LNCAP (cell line): Measurements from ENCODE around the gene HES2.

ENCODE experiments used
- TF ChIP-seq, protein P1 (sequence below): fragments of 450-650 bp; IDR thresholded peaks from 2 replicates; pipeline ENCODE4 v1.5.1; 2017; ENCODE audit warnings: mild to moderate bottlenecking

HES2 gene

DNA sequence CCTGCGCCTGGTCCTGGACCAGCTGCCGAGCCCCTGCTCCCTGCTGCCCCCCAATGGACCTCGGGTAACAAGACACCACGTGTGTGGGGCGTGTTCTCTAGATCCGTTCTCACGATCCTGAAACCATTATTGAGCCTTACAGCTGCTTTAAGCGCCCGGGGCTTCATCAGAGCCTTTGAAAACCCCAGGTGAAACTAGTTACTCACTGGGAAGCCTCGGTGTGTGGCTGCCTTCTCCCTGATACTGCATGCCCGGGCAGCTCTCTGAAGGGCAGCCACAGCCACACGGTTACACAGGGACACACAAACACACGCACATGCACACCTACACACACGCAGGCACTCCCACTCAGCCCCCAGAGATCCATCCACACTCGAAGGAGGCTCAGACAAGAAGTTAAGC lies 5.3 kb downstream of the HES2 start:
- TF ChIP-seq, protein P1, sequence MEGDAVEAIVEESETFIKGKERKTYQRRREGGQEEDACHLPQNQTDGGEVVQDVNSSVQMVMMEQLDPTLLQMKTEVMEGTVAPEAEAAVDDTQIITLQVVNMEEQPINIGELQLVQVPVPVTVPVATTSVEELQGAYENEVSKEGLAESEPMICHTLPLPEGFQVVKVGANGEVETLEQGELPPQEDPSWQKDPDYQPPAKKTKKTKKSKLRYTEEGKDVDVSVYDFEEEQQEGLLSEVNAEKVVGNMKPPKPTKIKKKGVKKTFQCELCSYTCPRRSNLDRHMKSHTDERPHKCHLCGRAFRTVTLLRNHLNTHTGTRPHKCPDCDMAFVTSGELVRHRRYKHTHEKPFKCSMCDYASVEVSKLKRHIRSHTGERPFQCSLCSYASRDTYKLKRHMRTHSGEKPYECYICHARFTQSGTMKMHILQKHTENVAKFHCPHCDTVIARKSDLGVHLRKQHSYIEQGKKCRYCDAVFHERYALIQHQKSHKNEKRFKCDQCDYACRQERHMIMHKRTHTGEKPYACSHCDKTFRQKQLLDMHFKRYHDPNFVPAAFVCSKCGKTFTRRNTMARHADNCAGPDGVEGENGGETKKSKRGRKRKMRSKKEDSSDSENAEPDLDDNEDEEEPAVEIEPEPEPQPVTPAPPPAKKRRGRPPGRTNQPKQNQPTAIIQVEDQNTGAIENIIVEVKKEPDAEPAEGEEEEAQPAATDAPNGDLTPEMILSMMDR = 0 out of 2 replicates have a peak, but pooled peaks have one; percentile 31

DNA sequence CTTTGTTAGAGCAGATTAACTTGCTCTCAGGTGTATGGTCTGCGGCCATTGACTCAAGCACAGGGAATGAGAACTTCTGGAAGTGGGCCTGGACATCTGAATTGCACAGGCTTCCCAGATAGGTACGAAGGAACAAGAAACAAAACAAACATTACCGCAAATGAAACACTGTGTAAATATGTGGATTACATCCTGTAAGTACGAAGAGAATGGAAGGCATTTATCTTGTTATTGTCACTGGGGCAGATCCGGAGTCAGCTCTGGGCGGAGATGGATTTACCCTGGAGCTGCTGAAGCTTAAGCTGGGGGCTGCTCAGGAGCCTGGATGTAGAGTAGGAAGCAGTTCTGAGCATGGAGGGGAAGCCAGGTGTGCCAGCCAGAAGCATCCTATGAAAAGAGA lies 6.8 kb downstream of the HES2 start:
- TF ChIP-seq, protein P1 = no peak

DNA sequence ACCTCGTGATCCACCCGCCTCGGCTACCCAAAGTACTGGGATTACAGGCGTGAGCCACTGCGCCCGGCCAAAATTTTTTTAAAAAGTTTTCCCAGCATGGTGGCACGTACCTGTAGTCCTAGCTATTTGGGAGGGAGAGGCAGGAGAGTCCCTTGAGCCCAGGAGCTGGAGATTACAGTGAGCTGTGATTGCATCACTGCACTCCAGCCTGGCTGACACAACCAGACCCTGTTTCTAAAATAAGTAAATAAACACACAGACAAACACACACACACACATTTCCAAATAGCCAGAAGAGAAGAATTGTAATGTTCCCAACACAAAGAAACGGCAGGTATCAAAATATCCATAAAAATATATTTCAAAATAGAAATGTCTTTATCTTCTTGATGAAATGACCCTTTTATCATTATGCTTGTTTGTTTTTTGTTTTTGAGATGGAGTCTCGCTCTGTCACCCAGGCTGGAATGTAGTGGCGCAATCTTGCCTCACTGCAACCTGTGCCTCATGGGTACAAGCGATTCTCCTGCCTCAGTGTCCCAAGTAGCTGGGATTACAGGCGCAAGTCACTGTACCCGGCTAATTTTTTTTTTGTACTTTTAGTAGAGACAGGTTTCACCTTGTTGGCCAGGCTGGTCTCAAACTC lies 9.3 kb downstream of the HES2 start:
- TF ChIP-seq, protein P1 = no peak

DNA sequence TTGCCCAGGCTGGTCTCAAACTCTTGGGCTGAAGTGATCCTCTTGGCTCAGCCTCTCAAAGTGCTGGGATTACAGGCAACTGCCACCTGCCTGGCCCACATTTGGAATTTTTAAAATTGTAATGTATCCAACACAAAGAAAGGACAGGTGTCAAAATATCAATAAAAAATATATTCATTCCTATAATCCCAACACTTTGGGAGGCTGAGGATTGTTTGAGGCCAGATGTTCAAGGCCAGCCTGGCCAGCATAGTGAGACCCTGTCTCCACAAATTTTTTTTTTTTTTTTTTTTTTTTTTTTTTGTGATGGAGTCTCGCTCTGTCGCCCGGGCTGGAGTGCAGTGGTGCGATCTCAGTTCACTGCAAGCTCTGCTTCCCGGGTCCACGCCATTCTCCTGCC lies 10.0 kb downstream of the HES2 start:
- TF ChIP-seq, protein P1 = no peak

DNA sequence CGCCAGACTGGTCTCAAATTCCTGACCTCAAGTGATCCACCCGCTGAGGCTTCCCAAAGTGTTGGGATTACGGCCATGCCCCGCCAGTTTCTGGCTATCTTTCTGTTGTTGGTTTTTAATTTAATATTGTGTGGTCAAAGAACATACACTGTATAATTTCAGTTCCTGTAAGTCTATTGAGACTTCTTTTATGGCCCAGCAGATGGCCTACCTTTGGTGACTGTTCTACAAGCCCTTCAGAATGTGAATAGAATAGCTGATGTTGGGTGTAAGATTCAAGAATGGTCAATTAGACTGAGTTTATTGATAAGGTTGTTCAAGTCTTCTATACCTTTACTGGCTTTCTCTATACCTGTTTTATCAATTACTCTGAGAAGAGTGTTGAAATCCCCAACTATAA lies 10.7 kb downstream of the HES2 start:
- TF ChIP-seq, protein P1 = no peak

DNA sequence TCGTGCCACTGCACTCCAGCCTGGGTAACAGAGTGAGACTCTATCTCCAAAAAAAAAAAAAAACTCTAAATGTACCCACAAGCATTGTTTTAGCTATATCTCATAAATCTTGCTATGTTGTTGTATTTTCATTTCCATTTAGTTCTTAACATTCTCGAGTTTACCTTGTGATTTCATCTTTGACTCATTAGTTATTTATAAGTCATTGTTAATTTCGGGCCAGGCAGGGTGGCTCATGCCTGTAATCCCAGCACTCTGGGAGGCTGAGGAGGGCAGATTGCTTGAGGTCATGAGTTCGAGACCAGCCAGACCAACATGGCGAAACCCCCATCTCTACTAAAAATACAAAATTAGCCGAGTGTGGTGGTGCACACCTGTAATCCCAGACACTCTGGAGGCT lies 11.7 kb downstream of the HES2 start:
- TF ChIP-seq, protein P1 = no peak

DNA sequence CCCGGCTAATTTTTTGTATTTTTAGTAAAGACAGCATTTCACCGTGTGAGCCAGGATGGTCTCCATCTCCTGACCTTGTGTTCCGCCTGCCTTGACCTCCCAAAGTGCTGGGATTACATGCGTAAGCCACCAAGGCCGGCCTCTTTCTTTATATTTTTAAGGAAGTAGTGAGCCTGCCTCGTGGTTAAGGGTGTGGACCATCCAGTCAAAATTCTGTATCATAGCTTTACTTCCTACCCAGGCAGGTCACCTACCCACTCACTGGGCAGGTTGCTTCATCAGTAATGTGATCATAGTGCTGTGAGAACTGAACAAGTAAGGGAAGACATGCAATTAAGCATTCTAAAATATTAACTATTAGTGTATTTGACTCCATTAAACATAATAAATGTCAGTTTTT lies 18.0 kb downstream of the HES2 start:
- TF ChIP-seq, protein P1 = no peak

DNA sequence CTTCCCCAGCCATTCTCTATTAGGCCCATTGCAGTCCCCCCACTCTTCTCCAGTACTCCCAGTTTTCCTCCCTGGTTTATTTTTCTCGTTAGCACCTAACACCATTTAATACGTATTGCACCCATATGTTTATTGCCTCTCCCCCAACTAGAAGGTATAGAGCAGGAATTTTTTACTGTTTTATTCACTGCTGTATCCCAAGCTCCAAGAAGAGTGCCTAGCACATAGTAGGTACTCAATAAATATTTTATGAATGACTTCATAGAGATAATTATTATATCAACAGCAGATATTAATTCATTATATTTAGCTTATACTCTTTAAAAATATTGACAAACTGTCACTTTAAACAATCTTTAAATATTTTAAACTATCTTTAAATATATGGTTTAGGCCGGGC lies 20.4 kb downstream of the HES2 start:
- TF ChIP-seq, protein P1 = no peak
